NCI-H2029 (cell line): Measurements from ENCODE around the gene MICALL2.
A peak's percentile ranks its signal among the peaks of the same experiment; 100 is the strongest.

Experiments
- DNase-seq: peaks from one replicate; lab custom pipeline; 2025; lab: John Stamatoyannopoulos, UW

MICALL2 gene

DNA sequence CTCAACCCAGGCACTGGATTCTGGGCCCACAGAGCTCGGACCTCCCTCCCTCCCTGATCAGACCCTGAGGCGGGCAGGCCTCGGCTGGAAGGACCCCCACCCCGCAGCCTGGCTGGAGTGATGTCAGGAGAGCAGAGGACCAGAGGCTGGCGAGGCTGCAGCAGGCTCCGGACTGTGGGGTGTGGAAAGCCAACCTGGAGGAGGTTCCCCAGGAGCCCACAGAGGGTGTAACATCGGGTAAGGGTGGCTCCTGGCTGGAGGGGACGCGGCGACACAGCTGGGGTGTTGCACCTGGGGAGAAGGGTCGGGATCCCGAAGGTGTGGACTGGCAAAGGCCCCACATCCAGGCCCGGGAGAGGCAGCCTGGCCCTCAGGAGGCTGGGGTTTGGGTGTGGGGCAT, 8.9 kb upstream of the MICALL2 start:
- no peak for DNase-seq

DNA sequence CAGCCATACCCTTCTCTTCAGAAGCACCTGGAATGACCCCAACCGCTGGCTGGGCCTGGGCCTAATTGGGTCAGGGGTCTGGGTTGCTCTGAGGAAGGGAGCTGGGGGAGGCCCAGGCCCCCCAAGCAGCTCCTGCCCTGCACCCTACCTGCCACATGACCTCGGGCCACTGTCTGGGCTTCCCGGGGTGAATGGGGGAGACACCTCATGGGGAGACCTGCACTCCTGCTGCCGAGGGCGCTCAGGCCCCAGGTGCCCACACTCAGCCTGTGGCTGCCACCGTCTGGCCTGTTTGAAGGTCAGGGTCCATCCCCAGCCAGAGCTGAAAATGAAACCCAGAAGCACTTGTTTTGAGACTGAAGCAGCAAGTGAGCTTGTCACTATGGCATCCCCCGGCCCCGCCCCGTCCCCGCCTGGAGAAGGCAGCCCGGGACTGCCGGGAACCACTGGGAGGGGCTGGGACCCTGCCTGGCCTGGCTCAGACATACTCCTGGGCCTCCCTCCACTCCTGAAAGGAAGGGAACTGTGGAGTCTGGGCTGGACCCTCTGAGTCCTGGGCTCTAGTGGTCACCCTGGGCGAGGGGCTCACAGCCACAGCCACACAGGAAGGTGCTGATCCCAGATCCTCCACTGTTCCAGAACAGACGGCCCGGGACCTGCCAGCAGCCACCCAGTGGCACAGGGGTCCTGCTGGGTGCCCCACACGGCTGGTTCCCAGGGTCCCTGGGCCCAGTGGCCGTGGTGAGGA, 7.4 kb upstream of the MICALL2 start:
- DNase-seq, result peak; percentile 7

DNA sequence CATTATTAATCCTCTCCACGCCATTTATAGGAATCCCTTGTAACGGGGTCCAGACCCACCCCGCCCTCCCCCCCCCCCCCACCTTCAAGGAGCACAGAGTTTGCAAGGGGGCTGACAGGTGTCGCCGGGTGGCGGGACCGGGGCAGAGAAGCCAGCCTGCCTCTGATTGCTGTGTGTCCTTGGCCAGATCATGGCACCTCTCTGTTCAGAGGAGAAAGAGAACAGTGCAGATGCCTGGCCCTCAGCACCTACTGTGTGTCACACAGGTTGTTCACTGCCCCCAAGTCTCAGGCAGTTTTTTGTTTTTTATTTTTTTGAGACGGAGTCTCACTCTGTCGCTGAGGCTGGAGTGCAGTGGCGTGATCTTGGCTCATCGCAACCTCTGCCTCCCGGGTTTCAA, 5.4 kb upstream of the MICALL2 start:
- no peak for DNase-seq

DNA sequence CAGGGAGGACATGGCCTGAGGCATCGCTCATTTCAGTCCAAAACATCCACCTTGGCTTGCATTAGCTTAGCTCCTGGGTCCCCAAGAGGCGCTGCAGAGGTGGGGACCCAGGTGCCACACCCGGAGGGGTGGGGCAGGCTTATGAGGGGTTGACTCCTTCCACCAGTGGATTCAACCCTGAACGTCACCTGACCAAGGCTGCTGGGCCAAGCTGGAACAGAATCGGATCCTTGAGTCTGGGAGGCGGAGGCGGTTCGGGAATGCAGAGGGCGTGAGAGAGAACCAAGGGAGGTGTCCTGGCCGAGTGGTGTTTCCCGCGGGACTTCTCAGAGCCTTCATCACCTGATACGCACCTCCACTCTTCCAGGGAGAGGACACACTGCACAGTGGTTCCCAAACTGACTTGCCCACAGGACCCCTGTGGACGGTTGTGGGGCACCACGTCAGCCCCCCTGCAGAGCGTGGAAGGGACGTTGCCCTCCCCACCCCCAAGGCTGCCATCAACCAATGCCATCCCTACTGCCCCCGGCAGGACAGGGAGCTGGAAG, 4.5 kb upstream of the MICALL2 start:
- DNase-seq, result no peak

DNA sequence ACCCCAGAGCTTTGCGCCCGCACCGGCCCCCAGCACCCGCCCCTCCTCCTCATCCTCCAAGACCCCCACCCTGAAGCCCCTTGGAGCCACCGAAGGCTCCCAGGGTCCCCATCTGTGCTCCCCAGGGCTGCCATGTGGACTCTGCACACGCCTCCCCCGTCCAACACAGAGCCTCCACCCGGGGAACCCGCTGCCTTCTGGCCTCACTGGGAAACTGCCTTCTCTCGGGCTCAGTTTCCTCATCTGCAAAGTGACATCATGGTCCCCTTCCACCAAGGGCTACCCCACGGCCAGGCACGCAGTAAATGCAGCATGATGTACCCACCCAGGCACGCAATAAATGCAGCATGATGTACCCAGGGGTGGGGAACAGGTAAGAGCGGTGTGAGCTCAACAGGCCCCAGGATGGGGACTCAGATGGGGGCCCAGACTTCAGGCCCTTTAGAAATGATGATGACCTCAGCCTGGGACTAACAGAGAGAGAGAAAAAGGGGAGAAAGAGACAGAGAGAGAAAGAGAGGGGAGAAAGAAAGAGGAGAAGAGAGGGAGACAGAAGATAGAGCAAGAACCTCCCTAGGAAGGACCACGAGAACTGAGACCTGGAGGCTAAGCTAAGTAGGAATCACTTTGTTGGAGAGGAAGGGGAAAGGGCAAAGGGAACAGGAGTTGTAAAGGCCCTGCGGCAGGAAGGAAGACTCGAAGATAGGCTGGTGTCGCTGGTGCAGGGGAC, 2.5 kb upstream of the MICALL2 start:
- DNase-seq, result no peak

DNA sequence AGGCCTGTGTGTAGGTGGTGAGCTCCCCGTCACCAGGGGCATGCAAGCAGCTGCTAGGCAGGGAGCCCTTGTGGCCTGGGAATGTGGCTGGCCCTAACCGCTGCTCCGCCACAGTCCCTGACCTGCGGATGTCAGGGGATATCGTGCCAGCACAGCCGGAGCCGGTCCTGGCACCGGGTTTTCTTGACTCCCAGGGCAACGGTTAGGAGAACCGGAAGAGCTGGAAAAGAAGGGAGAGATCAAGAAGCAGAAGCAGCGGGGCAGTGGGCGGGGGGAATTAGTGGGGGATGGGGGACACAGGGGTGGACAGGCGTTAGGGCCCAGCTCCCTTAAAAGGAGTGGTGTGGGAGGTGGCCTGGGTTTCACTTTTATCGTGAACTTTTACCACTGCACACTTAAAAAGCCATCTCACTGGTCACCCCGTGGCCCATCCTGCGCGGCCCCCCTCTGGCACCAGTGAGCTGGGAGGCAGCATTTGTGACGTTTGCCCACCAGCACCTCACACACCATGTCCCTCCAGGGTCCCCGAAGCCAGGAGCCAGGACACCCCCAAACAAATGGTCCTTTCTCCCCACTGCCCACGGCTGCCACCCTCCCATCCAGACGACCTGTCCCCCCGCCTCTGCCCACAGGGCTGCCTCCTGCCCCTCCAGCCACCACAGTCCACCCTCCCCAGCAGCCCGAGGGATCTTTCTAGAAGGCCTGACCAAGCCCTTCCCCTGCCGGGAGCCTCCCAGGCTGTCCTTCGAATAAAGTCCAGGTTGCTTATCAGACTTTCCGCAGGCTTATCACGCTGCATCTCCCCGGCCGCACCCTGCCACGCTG, 1.8 kb upstream of the MICALL2 start:
- DNase-seq, result peak; percentile 20

DNA sequence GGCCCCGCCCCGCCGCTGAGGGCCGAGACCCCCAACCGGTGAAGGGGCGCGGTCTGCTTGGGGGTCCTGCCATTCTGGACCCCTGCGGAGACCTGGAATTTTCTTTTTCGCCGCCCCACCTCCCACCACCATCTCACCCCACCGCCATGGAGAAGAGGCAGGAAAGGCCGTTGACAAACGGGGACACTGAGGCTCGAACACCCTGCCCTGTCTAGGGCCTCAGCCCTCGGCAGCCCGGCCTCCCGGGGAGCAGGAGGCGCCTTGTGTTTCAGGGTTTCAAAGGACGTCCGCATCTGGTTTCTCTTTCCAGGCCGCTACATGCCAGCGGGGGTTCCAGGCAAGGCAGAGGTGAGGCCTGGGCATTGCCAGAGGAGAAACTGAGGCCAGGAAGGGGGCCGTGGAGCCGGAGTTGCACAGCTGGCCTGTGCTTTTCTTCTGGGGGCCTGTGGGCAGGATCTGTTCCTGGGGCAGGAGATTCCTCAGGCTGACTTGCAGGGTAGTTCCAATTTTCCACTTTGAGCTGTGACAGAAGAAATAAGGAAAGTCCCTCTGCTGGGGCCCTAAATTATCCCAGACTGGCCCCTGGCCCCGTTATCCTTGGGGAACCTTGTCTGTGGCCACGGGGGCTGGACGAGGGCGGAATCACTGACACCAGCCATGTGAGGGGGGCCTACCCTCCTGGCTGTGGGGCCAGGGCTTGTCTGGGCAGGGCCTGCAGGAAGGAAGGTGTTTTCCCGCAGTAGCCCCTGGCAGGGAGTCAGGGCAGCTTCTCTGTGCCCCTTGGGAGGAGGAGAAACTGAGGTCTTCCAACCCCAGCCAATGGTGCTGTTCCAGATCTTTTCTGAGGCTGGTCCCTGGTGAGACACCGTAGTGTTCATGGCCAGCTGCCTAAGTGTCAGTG, 900 bp upstream of the MICALL2 start:
- DNase-seq, result no peak

DNA sequence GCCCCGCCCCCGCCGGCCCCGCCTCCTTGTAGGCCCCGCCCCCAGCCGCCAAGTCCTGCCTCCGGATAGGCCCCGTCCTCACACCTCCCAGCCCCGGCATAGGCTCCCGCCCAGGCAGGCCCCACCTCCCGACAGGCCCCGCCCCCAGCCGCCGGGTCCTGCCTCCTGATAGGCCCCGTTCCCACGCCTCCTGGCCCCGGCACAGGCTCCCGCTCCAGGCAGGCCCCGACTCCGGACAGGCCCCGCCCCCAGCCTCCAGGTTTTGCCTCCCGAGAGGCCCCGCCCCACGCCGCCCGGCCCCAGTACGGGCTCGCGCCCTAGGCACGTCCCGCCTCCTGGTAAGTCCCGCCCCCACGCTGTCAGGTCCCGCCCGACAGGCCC, 232 bp upstream of the MICALL2 start:
- DNase-seq, result peak; percentile 98

DNA sequence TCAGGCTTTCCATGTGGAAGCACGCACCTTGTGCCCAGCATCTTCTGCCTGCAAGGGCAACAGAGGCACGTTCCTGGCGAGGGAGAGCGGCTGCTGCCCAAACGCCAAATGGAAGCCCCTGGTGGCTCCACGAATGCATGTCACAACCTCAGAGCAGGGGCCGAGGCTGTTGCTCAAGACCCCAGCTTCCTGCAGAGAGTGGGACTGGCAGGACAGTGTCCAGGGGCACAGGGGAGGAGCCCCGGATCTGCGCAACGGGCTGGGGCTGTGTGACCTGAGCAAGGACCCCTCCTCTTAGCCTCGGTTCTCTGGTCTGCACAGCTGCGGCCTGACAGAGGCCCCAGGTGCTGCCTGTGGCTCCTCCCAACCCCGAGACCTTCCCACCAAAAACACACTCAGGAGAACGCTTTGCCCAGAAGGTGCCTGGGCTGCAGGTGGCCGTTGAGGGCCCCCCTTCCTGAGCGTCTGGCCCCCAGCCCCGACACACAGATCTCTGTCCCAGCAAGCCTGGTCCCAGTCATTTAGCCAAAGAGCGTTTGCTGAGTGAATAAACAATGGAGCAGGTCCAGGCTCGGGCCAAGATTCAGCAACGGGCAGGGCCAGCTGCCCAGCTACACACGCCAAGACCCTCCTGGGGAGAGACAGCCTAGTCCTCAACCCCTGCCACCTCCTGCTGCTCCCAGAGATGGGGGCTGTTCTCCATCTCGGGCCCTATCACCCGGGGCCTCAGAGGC, 1.2 kb downstream of the MICALL2 start:
- no peak for DNase-seq

DNA sequence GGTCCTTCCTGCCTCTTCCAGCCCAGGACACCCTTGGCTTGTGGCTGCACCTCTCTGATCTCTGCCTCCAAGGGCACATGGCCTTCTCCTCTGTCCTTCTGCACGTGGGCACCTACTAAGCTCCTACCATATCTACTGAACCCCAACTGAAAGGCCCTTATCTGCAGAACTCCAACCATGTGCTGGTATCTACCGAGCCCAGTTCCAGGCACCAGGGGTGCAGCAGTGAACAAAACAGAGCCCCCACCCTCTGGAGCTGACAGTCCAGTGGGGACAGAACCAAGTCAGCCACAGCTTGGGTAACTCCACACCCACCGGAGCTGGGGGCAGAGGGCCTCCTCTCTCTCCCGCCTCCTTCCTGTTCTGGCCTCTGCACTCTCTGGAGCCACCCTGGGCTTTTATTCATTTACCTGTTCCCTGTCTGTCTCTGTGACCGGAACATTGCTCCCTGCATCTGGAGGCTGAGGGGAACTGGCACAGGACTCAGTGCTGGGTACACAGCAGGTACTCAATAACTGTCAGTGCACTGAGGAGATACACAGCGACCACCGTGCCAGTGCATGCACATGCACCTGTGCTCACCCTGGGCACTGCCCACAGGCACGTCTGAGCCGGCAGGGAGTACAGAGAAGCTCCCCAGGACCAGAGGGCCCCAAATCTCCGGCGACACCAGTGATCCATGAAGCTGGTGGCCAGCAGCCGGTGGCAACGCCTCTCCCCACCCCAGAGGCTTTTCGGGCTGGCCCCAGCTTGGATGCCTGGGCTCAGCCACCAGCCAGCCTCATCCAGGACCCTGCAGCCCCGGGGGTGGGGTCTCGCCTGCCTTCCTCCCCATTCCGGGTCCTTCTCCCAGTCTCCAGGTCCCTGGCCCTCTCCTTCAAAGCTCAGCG, 2.0 kb downstream of the MICALL2 start:
- DNase-seq, result no peak

DNA sequence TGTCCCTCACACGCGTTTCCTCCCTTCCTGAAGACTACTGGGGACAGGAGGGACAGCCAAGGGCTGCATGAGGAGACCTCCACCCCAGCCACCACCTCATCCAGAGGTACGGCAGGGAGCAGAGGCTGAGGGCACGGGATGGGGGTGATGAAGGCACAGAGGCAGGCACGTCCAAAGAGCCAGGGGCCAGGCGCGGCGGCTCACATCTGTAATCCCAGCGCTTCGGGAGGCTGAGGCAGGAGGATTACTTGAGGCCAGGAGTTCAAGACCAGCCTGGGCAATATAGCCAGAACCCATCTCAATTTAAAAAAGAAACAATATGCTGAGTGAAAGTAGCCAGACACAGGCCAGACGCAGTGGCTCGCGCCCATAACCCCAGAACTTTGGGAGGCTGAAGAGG, 3.3 kb downstream of the MICALL2 start:
- DNase-seq, result no peak

DNA sequence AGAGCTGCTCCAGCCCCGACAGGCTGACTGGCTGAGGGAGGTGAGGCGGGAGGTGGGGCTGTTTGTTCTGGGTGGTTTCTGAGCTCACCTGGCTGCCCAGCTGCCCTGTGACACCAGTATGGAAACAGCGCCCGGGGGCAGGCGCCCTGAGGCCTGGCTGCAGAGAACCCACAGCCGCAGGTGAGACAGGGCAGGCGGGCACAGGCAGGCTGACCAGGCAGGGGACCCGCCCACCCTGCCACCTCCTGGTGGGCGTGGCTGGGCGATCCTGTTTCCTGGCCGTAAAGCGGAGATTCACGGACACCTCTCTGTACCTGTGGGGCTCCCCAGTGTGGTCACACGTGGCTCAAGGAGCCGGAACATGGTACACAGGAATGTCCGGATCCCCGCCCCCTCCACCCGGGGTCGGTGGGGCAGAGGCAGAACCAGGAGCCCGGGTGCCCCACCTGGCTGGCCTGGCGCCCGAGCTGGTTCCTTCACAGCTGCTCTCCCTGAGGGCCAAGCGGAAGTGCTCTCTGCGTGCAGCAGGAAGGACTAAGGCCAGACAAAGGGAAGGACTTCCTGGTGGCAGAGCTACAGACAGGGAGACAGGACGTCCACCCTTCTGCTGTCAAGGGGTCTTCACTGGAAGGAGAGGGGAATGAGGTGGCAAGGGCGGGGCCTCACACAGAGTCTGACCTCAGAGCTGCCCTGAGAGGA, 3.9 kb downstream of the MICALL2 start:
- peak; percentile 94 for DNase-seq

DNA sequence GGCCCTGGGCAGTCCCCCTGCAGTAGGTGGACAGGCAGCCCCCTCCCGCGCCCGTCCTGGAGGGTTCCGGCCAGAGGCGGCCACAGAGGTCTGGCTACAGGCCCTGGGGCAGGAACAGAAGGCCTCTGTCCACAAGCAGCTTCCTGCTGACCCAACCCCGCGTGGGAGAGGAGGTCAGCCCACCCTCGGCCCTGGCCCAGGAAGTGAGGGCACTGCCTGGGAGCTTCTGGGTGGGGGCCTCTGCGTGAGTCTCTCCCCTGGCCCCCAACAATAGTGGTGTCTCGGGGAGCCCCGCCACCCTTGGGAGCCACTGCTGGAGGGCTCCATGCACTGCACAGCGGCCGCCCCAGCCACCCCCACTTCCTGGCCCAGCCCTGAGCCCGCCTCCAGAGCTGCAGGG, 4.7 kb downstream of the MICALL2 start:
- no peak for DNase-seq

DNA sequence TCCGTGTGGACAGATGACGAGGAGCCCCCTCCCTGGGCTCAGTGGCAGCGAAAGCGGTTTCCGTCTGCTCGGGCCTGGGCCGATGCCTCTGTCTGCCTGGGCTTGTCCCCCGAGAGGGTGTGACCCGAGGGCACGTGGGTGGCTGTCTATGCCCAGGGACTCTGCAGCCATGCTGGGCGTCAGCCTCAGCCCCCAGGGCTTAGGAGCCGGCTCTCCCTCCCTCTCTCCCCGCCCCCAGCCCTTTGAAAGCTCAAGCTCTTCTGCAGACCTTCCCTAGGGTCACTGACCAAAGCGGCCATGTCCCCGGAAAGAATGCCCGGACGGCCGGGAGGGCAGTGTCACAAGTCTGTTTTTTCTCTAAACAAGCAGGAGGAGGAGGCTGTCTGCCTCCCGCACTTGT, 7.1 kb downstream of the MICALL2 start:
- DNase-seq, result no peak

DNA sequence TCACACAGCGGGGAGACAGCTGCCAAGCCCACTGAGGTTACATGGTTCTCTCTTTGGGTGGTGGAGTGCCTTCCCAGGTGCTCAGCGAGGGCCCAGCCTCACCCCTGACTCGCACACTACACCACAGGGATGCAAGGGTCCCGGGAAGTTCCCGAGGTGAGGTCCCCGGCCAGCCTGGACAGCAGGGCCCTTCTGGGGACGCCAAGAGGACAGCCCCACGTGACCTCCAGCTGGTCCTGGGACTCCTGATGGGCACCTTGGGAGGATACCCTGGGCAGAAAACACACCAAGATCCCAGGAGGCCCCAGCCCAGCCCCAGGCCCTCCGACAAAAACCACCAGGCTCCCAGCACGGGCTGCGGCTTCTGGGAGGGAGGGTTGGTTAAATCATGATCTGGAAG, 8.3 kb downstream of the MICALL2 start:
- DNase-seq, result no peak

DNA sequence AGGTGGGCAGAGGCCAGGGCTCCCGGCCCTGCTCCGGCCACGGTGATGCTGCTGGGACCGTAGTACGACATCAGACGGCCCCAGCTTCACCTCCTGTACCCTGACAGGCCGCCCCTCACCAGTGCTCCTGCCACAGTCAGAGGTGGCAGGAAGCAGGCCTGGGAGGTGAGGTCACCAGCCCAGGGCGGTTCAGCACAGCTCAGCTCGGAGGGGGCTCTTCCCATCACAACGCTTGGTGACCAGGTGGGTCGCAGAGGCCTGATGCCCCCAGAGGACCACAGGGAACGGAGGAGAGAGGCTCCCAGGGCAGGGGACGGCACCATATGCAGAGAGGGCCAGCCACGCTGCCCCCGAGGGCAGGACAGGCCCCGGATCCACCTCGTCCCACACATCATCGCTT, 8.8 kb downstream of the MICALL2 start:
- DNase-seq, result no peak

DNA sequence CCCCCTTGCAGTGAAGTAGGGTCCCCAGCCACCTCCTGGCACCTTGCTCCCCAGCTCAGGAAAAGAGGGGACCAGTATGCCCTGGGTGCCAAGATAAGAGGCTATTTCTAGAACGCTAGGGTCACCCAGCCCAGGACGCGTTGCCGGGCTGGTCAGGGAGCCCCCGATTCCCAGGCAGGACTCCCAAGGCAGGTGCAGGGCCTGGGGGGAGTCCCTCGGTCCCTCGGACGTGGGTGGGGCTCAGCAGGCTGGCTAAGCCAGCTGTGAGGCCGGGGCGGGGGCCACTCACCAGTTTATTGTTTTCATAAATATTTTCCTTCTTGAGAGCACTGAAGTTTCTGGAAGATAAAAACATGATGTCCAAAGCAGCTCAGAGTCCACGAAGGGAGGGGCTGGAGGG, 9.3 kb downstream of the MICALL2 start:
- no peak for DNase-seq

DNA sequence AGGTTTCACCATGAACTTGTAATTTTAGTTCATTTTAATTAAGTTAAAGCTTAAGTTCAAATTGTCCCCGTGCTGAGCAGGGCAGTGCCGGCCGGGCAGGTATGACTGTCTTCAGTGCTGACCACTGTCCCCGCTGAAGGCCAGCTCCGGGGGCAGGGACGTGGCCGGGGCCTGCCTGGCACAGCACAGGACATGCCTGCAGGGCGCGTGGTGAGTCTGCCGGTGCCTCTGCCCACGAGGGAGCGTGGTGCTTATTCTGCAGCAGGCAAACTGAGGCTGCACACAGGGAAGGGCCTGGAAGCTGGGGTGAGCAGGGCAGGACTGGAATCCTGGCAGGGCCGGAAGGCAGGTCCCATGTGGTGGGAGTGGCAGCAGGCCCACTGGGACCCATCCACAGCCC, 9.8 kb downstream of the MICALL2 start:
- no peak for DNase-seq

DNA sequence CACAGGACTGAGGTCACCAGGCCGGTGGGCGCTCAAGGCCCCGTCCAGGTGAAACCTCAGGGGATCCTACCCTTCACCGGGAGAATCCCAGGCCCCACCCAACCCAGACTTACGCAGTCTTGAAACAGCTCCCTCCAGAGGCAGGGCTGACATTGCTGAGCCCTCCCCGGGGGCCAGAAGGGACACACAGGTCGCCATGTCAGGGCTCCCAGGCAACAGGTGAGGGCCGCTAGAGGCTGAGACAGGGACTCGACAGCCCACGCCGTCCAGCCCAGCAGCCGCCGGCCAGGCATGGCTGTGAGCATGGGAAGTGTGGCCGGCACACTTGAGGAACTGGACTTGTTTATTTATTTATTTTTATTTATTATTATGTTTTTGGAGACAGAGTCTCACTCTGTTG, 10.3 kb downstream of the MICALL2 start:
- DNase-seq, result no peak
